Tibial nerve (tissue), 4 donors: ENCODE results near the gene COL4A2. TPM values are rescaled to one million over a fixed set of nuclear protein-coding genes. Genes with fewer than 3 reads are reported as not detected.
"Not testable (repeated sequence)": the region's sequence is repeated elsewhere in the genome, so short reads cannot be mapped to it uniquely, and the experiment has no call there.

ENCODE experiments used
- DNase-seq, 2 donors: peaks; one replicate each; pipeline ENCODE4 v3.0.0-alpha.2; 2019; ENCODE audit warnings: low spot score in 2 of 2
- H3K27ac ChIP-seq, 4 donors: fragments of 200-600 bp; sonication (generic) in 3 of 4; one replicate each; pipeline ENCODE4 v1.5.1; 2017 to 2019; ENCODE audit warnings: mild to moderate bottlenecking in 1 of 4
- H3K27me3 ChIP-seq, 2 donors: fragments of 200-600 bp; sonication (generic) in 1 of 2; one replicate each; pipeline versions ENCODE4 v1.5.1 to v1.6.0; 2017 to 2019
- H3K36me3 ChIP-seq, 3 donors: fragments of 200-600 bp; sonication (generic); one replicate each; pipeline ENCODE4 v1.5.1; 2018 to 2019
- H3K4me1 ChIP-seq, 4 donors: fragments of 200-600 bp; sonication (generic) in 3 of 4; one replicate each; pipeline ENCODE4 v1.5.1; 2017 to 2019
- H3K4me3 ChIP-seq, 4 donors: fragments of 200-600 bp; sonication (generic) in 3 of 4; one replicate each; pipeline ENCODE4 v1.5.1; 2017 to 2019; ENCODE audit warnings: mild to moderate bottlenecking in 1 of 4, moderate library complexity in 1 of 4
- H3K9me3 ChIP-seq, 4 donors: fragments of 200-600 bp; sonication (generic) in 3 of 4; one replicate each; pipeline ENCODE4 v1.5.1; 2017 to 2019
- EP300 ChIP-seq, 2 donors: sonication (generic); formaldehyde crosslinking; IDR thresholded peaks; one replicate each; pipeline ENCODE4 v1.6.1; 2017; ENCODE audit warnings: antibody characterized with exemption in 2 of 2, mild to moderate bottlenecking in 1 of 2
- POLR2A ChIP-seq, 2 donors: fragments of 450-650 bp; IDR thresholded peaks; one replicate each; pipeline ENCODE4 v1.6.1; 2017; ENCODE audit warnings: antibody characterized with exemption in 2 of 2, mild to moderate bottlenecking in 2 of 2, moderate library complexity in 2 of 2
- WGBS, 2 donors: methylation state at CpG; one replicate each; pipeline ENCODE4 v1.1.5; 2018; 5-methylcytosine and 5-hydroxymethylcytosine counted together
- total RNA-seq, 4 donors: library from RNA; depleted of rRNA; stranded (reverse); fragments of >200 nt; gene quantifications; one replicate each; pipeline ENCODE4 v1.1.0, GENCODE V29; 2016
- TF ChIP-seq, protein P1 (sequence below), 5 experiments: fragments of 200-600 bp in 3 of 5; fragments of 450-650 bp in 2 of 5; sonication (generic) in 3 of 5; IDR thresholded peaks; one replicate each; pipeline ENCODE4 v1.5.1; 2016 to 2019; ENCODE audit warnings: antibody characterized with exemption in 5 of 5, mild to moderate bottlenecking in 3 of 5, moderate library complexity in 2 of 5

COL4A2 gene
- total RNA-seq, 4 donors from 2014 or later, result 576 to 821 (median 658) TPM

DNA sequence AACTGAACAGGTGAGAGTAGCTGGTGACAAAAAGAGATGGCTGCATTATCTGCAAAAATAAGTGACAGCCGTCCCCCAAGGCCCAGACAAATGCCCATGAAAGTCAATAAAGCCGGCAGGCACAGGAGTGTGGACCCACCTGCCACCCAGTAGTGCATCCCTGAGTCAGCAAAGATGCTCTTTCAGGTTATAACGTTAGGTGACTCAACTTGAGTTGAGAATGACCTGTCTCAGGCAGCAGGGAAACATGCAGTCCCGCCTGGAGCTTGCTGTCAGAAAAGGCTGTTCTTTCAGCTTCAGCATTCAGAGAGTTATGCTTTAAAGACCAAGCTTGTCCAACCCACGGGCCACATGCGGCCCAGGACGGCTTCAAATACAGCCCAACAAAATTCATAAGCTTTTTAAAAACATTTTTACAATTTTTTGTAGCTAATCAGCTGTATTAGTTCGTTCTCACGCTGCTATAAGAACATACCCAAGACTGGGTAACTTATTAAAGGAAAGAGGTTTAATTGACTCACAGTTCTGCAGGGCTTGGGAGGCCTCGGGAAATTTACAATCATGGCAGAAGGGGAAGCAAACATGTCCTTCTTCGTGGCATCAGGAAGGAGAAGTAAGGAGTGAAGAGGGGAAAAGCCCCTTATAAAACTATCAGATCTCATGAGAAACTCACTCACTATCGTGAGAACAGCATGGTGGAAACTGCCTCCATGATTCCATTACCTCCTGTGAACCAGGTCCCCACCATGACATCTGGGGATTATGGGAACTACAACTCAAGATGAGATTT is 144.1 kb downstream of the COL4A2 start:
- Histone ChIP-seq H3K27ac (no peak overlapping the region), H3K9me3 (no peaks in the 10 kb centered on the region), H3K27me3 (no peaks in the 10 kb centered on the region), H3K4me1 (peaks cover 0 to 11% (median 3%) of the 10 kb centered on the region in 4 donors), H3K4me3 (no peak overlapping the region), H3K36me3 (peaks cover 0 to 92% (median 0%) of the 10 kb centered on the region in 3 donors)
- 86 to 91% methylated on average over 12 of the region's 12 CpGs for WGBS, 2 donors
- TF ChIP-seq, protein P1, sequence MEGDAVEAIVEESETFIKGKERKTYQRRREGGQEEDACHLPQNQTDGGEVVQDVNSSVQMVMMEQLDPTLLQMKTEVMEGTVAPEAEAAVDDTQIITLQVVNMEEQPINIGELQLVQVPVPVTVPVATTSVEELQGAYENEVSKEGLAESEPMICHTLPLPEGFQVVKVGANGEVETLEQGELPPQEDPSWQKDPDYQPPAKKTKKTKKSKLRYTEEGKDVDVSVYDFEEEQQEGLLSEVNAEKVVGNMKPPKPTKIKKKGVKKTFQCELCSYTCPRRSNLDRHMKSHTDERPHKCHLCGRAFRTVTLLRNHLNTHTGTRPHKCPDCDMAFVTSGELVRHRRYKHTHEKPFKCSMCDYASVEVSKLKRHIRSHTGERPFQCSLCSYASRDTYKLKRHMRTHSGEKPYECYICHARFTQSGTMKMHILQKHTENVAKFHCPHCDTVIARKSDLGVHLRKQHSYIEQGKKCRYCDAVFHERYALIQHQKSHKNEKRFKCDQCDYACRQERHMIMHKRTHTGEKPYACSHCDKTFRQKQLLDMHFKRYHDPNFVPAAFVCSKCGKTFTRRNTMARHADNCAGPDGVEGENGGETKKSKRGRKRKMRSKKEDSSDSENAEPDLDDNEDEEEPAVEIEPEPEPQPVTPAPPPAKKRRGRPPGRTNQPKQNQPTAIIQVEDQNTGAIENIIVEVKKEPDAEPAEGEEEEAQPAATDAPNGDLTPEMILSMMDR (IDR thresholded peaks at IDR 0.05), result no peak
- TF ChIP-seq POLR2A (IDR thresholded peaks at IDR 0.05) (no peak), EP300 (IDR thresholded peaks at IDR 0.05) (no peak)
- DNase-seq, result no peak

DNA sequence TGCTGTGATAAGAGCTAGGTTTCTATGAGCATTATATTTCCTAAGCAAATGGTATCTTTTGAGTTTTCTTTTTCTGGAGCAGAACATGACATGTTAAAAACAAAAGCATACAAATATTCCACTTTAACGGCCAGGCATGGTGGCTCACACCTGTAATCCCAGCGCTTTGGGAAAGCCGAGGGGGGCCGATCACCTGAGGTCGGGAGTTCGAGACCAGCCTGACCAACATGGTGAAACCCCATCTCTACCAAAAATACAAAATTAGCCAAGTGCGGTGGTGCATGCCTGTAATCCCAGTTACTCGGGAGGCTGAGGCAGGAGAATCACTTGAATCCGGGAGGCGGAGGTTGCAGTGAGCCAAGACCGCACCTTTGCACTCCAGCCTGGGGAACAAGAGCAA is 146.0 kb downstream of the COL4A2 start:
- H3K27me3 ChIP-seq, H3K27ac ChIP-seq, H3K9me3 ChIP-seq, H3K4me3 ChIP-seq, DNase-seq: not testable (repeated sequence)
- Histone ChIP-seq H3K36me3 (peaks cover 0 to 86% (median 0%) of the 10 kb centered on the region in 3 donors), H3K4me1 (peaks cover 0 to 11% (median 3%) of the 10 kb centered on the region in 4 donors)
- WGBS, 2 donors, result 90 to 95% methylated on average over 11 of the region's 11 CpGs

GRCh38 chr13:110453797-110454196 is 146.7 kb downstream of the COL4A2 start:
- H3K27me3 ChIP-seq, result no peaks in the 10 kb centered on the region
- WGBS, 2 donors, result 41 to 50% methylated on average over 2 of the region's 2 CpGs
- H3K36me3 ChIP-seq, result peaks cover 0 to 86% (median 0%) of the 10 kb centered on the region in 3 donors

GRCh38 chr13:110454227-110454859 is 147.3 kb downstream of the COL4A2 start:
- no peak overlapping the region for H3K4me3 ChIP-seq
- peaks cover 0 to 86% (median 0%) of the 10 kb centered on the region in 3 donors for H3K36me3 ChIP-seq
- DNase-seq, result no peak
- 69 to 76% methylated on average over 21 of the region's 21 CpGs for WGBS, 2 donors
- H3K4me1 ChIP-seq, result peaks cover 0 to 11% (median 3%) of the 10 kb centered on the region in 4 donors
- peak overlapping the region in 2 of 4 donors; percentile 33 to 61 for H3K27ac ChIP-seq
- H3K27me3 ChIP-seq, result no peaks in the 10 kb centered on the region
- H3K9me3 ChIP-seq, result no peaks in the 10 kb centered on the region
- TF ChIP-seq EP300 (IDR thresholded peaks at IDR 0.05), result no peak
- TF ChIP-seq, protein P1 (IDR thresholded peaks at IDR 0.05), result no peak
- no peak for TF ChIP-seq POLR2A (IDR thresholded peaks at IDR 0.05)

More at GRCh38 chr13:110453797-110454196, 146.7 kb downstream of the COL4A2 start:
- no peak for DNase-seq
- no peak overlapping the region for H3K4me3 ChIP-seq
- TF ChIP-seq EP300 (IDR thresholded peaks at IDR 0.05) (no peak), POLR2A (IDR thresholded peaks at IDR 0.05) (no peak)
- TF ChIP-seq, protein P1 (IDR thresholded peaks at IDR 0.05), result no peak
- H3K27ac ChIP-seq, result peak overlapping the region in 2 of 4 donors; percentile 5 to 61
- H3K9me3 ChIP-seq, result no peaks in the 10 kb centered on the region
- H3K4me1 ChIP-seq, result peaks cover 0 to 11% (median 3%) of the 10 kb centered on the region in 4 donors

DNA sequence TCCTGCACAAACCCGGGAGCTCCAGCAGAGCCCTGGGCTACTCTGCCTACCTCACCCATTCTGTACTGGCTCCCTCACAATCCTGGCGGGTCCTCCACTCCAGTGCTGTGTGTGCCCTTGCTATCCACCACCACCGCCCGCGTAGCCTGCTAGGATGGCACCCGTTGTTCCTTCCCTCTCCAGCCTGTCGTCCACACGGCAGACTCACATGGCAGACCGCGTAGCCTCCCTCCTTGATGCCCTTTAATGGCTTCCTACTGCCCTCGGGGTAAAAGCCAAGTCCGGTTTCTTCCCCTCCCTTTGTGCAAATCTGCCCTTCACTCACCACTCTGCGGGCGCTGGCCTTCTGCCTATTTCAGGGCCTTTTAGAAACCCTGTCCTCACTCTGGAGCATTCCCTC is 147.9 kb downstream of the COL4A2 start:
- H3K9me3 ChIP-seq, result no peaks in the 10 kb centered on the region
- peaks cover 0 to 11% (median 3%) of the 10 kb centered on the region in 4 donors for H3K4me1 ChIP-seq
- H3K27me3 ChIP-seq, result no peaks in the 10 kb centered on the region
- DNase-seq, result no peak
- no peak for TF ChIP-seq EP300 (IDR thresholded peaks at IDR 0.05)
- no peak for TF ChIP-seq POLR2A (IDR thresholded peaks at IDR 0.05)
- TF ChIP-seq, protein P1 (IDR thresholded peaks at IDR 0.05), result no peak
- peak overlapping the region in 1 of 4 donors; percentile 61 for H3K27ac ChIP-seq
- H3K36me3 ChIP-seq, result peaks cover 0 to 86% (median 0%) of the 10 kb centered on the region in 3 donors
- H3K4me3 ChIP-seq, result no peak overlapping the region
- WGBS, 2 donors, result 64 to 66% methylated on average over 14 of the region's 14 CpGs
